Endothelial cell of umbilical vein (primary cell): ENCODE measurements around the gene ILRUN.

Experiments
- MYC ChIP-seq: IDR thresholded peaks from one replicate; pipeline ENCODE4 v1.6.1; 2011; ENCODE audit warnings: mild to moderate bottlenecking, low read depth, low read length
- TF ChIP-seq, protein P1 (sequence below), 2 donors: IDR thresholded peaks; 1 replicate in 1 of 2; 2 replicates in 1 of 2; pipeline ENCODE4 v1.5.1; 2011; ENCODE audit warnings: low read length in 2 of 2, mild to moderate bottlenecking in 2 of 2, moderate library complexity in 2 of 2, control low read depth in 1 of 2, inconsistent platforms in 1 of 2, low read depth in 1 of 2; ENCODE audit not compliant: insufficient read depth in 1 of 2; ENCODE audit errors: extremely low read depth in 1 of 2

DNA sequence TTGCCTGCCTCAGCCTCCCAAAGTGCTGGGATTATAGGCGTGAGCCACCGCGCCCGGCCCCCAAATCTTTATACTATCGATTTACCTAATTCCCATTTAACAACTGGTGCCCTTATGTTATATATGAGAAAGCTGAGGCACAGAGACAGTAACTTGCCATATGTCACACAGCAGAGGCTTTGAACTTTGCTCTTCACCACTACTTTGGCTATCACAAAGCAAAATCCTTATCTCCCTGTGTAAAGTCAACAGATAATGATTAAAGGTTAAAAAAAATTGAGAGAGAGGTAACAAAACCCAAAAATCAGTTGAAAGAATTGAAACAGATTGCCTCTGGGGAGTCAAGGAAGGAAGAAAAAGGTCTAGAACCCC, 22.3 kb downstream of the ILRUN start:
- TF ChIP-seq, protein P1, sequence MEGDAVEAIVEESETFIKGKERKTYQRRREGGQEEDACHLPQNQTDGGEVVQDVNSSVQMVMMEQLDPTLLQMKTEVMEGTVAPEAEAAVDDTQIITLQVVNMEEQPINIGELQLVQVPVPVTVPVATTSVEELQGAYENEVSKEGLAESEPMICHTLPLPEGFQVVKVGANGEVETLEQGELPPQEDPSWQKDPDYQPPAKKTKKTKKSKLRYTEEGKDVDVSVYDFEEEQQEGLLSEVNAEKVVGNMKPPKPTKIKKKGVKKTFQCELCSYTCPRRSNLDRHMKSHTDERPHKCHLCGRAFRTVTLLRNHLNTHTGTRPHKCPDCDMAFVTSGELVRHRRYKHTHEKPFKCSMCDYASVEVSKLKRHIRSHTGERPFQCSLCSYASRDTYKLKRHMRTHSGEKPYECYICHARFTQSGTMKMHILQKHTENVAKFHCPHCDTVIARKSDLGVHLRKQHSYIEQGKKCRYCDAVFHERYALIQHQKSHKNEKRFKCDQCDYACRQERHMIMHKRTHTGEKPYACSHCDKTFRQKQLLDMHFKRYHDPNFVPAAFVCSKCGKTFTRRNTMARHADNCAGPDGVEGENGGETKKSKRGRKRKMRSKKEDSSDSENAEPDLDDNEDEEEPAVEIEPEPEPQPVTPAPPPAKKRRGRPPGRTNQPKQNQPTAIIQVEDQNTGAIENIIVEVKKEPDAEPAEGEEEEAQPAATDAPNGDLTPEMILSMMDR (IDR thresholded peaks at IDR 0.05; ENCODE audit: extremely low read depth in 1 of 2, insufficient read depth in 1 of 2, low read depth in 1 of 2, low read length in 2 of 2), result no peak
- no peak for TF ChIP-seq MYC
